Uterus (tissue), 4 donors: ENCODE data around the gene COL13A1. TPM values are rescaled to one million over a fixed set of nuclear protein-coding genes. Genes with fewer than 3 reads are reported as not detected.

Source experiments
- DNase-seq, 2 donors: peaks; one replicate each; pipeline ENCODE4 v3.0.0-alpha.2; 2019 to 2020
- H3K27ac ChIP-seq, 2 donors: fragments of 200-600 bp; sonication (generic); 1 replicate in 1 of 2; 2 replicates in 1 of 2; pipeline ENCODE4 v1.5.1; 2016 to 2018
- H3K27me3 ChIP-seq, 2 donors: fragments of 200-600 bp; sonication (generic); one replicate each; pipeline ENCODE4 v1.5.1; 2018 to 2019; ENCODE audit warnings: control low read depth in 1 of 2
- H3K36me3 ChIP-seq, 2 donors: fragments of 200-600 bp; sonication (generic); one replicate each; pipeline ENCODE4 v1.5.1; 2019; ENCODE audit warnings: control low read depth in 1 of 2
- H3K4me1 ChIP-seq, 2 donors: fragments of 200-600 bp; sonication (generic); one replicate each; pipeline ENCODE4 v1.5.1; 2018 to 2019; ENCODE audit warnings: control low read depth in 1 of 2
- H3K4me3 ChIP-seq, 2 donors: fragments of 200-600 bp; sonication (generic); 1 replicate in 1 of 2; 2 replicates in 1 of 2; pipeline ENCODE4 v1.5.1; 2018 to 2019; ENCODE audit warnings: mild to moderate bottlenecking in 1 of 2
- H3K9me3 ChIP-seq, 2 donors: fragments of 200-600 bp; sonication (generic); one replicate each; pipeline ENCODE4 v1.5.1; 2019; ENCODE audit warnings: control low read depth in 1 of 2
- CTCF ChIP-seq, 4 experiments: fragments of 200-600 bp in 2 of 4; fragments of 450-650 bp in 2 of 4; sonication (generic) in 2 of 4; IDR thresholded peaks; one replicate each; pipeline ENCODE4 v1.5.1; 2016 to 2019; ENCODE audit warnings: antibody characterized with exemption in 4 of 4, mild to moderate bottlenecking in 2 of 4, moderate library complexity in 1 of 4
- POLR2A ChIP-seq, 2 donors: fragments of 450-650 bp; IDR thresholded peaks; one replicate each; pipeline ENCODE4 v1.6.1; 2016; ENCODE audit warnings: antibody characterized with exemption in 2 of 2, mild to moderate bottlenecking in 1 of 2, moderate library complexity in 1 of 2
- intact Hi-C: fragments of 100-400 bp; cut with DNase I; formaldehyde crosslinking; loops from one replicate; pipeline ENCODE4 v1.15.1; 2023; ENCODE audit warnings: low total_unique reads
- total RNA-seq, 4 donors: library from RNA; depleted of rRNA in 3 of 4; stranded (reverse); fragments of >200 nt in 3 of 4; gene quantifications; one replicate each; pipeline versions ENCODE4 v1.1.0 to v1.2.4, GENCODE V29; 2014 to 2023
- donor health status: DM: yes; HTN: yes; CAD: no.

COL13A1 gene
- total RNA-seq, 4 donors from 2014 or later = 2.1 to 13.9 (median 3.6) TPM; not detected in 1

- Histone ChIP-seq H3K27me3 (no peaks in the 10 kb centered on the region), H3K36me3 (no peaks in the 10 kb centered on the region), H3K4me3 (no peak overlapping the region), H3K9me3 (no peaks in the 10 kb centered on the region), H3K4me1 (no peaks in the 10 kb centered on the region), H3K27ac (no peak overlapping the region)
- DNase-seq = no peak
- no peak for TF ChIP-seq CTCF (IDR thresholded peaks at IDR 0.05)
- no peak for TF ChIP-seq POLR2A (IDR thresholded peaks at IDR 0.05)
- intact Hi-C loops = no loop called here
Measured at GRCh38 chr10:69891057-69891617, 89.4 kb downstream of the COL13A1 start.

DNA sequence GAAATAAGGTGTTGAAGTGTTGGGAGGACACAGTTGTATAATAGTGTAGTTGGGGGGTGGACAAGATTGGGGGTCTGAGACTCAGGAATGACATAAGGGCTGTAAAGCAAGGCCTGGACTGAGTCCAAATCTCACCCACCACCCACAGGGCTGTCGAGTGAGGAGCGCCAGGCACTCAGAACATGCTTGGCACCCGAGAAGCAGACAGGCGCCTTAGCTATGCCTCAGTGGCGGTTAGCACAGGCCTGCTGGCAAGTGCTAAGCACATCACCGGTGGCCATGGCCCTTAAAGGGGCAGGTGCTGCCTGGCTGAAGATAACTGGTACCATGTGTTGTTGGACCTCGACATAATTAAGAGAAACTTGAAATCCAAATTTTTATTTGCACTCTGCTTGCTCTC is 90.7 kb downstream of the COL13A1 start:
- TF ChIP-seq POLR2A (IDR thresholded peaks at IDR 0.05) (no peak), CTCF (IDR thresholded peaks at IDR 0.05) (no peak)
- H3K36me3 ChIP-seq = no peaks in the 10 kb centered on the region
- intact Hi-C loops = no loop called here
- no peaks in the 10 kb centered on the region for H3K27me3 ChIP-seq
- H3K4me3 ChIP-seq = no peak overlapping the region
- DNase-seq = no peak
- no peaks in the 10 kb centered on the region for H3K9me3 ChIP-seq
- no peak overlapping the region for H3K27ac ChIP-seq
- H3K4me1 ChIP-seq = no peaks in the 10 kb centered on the region

DNA sequence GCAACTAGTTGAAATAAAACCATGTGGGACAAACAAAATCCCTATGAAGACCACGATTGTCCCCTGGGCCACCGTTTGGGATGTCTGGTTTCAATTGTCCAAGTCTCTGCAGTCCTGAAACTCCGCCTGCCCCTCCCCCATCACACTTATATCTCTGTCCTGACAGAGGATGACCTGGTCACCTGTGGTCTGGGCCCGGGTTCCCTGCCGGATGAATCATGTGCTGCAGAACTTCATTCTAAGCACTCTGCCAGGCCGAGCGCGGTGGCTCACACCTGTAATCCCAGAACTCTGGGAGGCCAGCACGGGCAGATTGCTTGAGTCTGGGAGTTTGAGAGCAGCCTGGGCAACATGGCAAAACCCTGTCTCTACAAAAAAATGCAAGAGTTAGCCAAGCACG is 91.1 kb downstream of the COL13A1 start:
- TF ChIP-seq CTCF (IDR thresholded peaks at IDR 0.05) (no peak), POLR2A (IDR thresholded peaks at IDR 0.05) (no peak)
- Histone ChIP-seq H3K4me3 (no peak overlapping the region), H3K27ac (no peak overlapping the region), H3K9me3 (no peaks in the 10 kb centered on the region), H3K27me3 (no peaks in the 10 kb centered on the region), H3K36me3 (no peaks in the 10 kb centered on the region), H3K4me1 (no peaks in the 10 kb centered on the region)
- no peak for DNase-seq
- intact Hi-C loops = no loop called here

DNA sequence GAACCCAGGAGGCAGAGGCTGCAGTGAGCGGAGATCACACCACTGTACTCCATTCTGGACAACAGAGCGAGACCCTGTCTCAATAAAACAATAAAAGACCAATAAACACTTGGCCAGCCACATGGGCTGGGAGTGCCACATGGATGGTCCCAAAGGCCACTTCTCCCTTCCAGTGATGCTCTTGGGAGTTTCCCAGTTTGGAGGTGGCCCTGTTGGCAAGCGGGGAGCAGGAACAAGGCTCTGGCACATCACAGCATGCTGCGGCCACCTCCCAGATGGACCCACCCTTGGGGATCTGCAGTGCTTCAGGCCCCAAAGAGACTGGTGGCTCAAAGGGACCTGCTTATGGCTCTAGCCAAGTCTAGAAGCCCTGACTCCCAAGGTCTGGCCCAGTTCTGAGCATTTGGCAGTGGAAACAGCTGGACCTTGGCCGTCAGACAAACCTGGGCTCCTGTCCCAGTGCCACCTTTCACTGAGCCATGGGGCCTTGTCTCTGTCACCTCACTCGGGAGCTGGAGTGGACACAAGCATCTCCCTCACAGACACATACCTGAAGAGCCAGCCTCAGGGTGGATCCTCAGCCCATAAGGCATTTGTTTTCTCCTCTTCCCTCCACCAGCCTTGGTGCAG is 91.7 kb downstream of the COL13A1 start:
- Histone ChIP-seq H3K36me3 (no peaks in the 10 kb centered on the region), H3K9me3 (no peaks in the 10 kb centered on the region), H3K27me3 (no peaks in the 10 kb centered on the region), H3K27ac (no peak overlapping the region), H3K4me1 (no peaks in the 10 kb centered on the region), H3K4me3 (no peak overlapping the region)
- intact Hi-C loops = no loop called here
- no peak for DNase-seq
- no peak for TF ChIP-seq POLR2A (IDR thresholded peaks at IDR 0.05)
- TF ChIP-seq CTCF (IDR thresholded peaks at IDR 0.05) = no peak

GRCh38 chr10:69894156-69894555 is 92.5 kb downstream of the COL13A1 start:
- H3K27me3 ChIP-seq = no peaks in the 10 kb centered on the region
- no peaks in the 10 kb centered on the region for H3K4me1 ChIP-seq
- no peak overlapping the region for H3K4me3 ChIP-seq
- DNase-seq = no peak
- H3K36me3 ChIP-seq = no peaks in the 10 kb centered on the region
- TF ChIP-seq POLR2A (IDR thresholded peaks at IDR 0.05) (no peak), CTCF (IDR thresholded peaks at IDR 0.05) (no peak)
- H3K27ac ChIP-seq = no peak overlapping the region
- no peaks in the 10 kb centered on the region for H3K9me3 ChIP-seq
- intact Hi-C loops = no loop called here
